Panc1 (cell line): ENCODE measurements around the gene GPR37L1. TPM values are rescaled to one million over a fixed set of nuclear protein-coding genes. Genes with fewer than 3 reads are reported as not detected.

ENCODE experiments used
- ATAC-seq: fragments of 200-7000 bp; cut with Tn5 transposase; 2 replicates; pipeline ENCODE4 v1.9.1; 2020; ENCODE audit warnings: mild to moderate bottlenecking, moderate library complexity
- BruUV-seq: library from RNA; stranded (reverse); fragments of 400-500 nt; replicated peaks from 2 replicates; lab custom pipeline; 2021; lab: Mats Ljungman, UMichigan
- CTCF ChIA-PET: fragments of 300-600 bp; sonication (Branson Sonifier 250); formaldehyde crosslinking; loops from one replicate; lab custom pipeline; 2022; ENCODE audit warnings: antibody characterized with exemption; lab: Charles Lee
- POLR2A ChIA-PET: fragments of 300-600 bp; sonication (Branson Sonifier 250); formaldehyde crosslinking; loops from one replicate; lab custom pipeline; 2022; ENCODE audit warnings: antibody characterized with exemption; lab: Charles Lee
- DNase-seq: peaks from one replicate; pipeline ENCODE4 v3.0.0-alpha.2; 2010; ENCODE audit warnings: low read depth, low spot score
- H3K27ac ChIP-seq: 2 replicates; pipeline ENCODE4 v1.5.1; 2011; ENCODE audit warnings: mild to moderate bottlenecking, low read length, inconsistent platforms
- H3K27me3 ChIP-seq: fragments of 200-500 bp; sonication (Bioruptor generic); 2 replicates; pipeline ENCODE4 v1.6.0; 2014; ENCODE audit warnings: low read length, inconsistent platforms; ENCODE audit not compliant: control insufficient read depth, insufficient read depth
- H3K36me3 ChIP-seq: fragments of 200-500 bp; sonication (Bioruptor generic); 2 replicates; pipeline ENCODE4 v1.5.1; 2014; ENCODE audit warnings: inconsistent platforms, mild to moderate bottlenecking, low read length, moderate library complexity; ENCODE audit not compliant: control insufficient read depth, insufficient read depth
- H3K4me1 ChIP-seq: 2 replicates; pipeline ENCODE4 v1.5.1; 2011; ENCODE audit warnings: inconsistent platforms, mild to moderate bottlenecking, low read length, moderate library complexity; ENCODE audit not compliant: control insufficient read depth, insufficient read depth
- H3K4me3 ChIP-seq, 2 experiments: 2 replicates each; pipeline ENCODE4 v1.5.1; 2011 to 2012; ENCODE audit warnings: low read depth in 2 of 2, low read length in 2 of 2, mild to moderate bottlenecking in 2 of 2, inconsistent platforms in 1 of 2, moderate library complexity in 1 of 2
- H3K9me3 ChIP-seq: fragments of 200-500 bp; sonication (Bioruptor generic); 2 replicates; pipeline ENCODE4 v1.5.1; 2014; ENCODE audit warnings: low read depth, mild to moderate bottlenecking, inconsistent platforms, low read length, moderate library complexity; ENCODE audit not compliant: control insufficient read depth, insufficient read depth
- POLR2AphosphoS5 ChIP-seq: IDR thresholded peaks from 2 replicates; pipeline ENCODE4 v1.6.1; 2012; ENCODE audit warnings: mild to moderate bottlenecking, low read depth, low read length, moderate library complexity
- SIN3A ChIP-seq: IDR thresholded peaks from 2 replicates; pipeline ENCODE4 v1.6.1; 2012; ENCODE audit warnings: low read depth, mild to moderate bottlenecking, low read length, moderate library complexity, borderline replicate concordance; ENCODE audit not compliant: insufficient read depth
- TCF7L2 ChIP-seq: IDR thresholded peaks from 2 replicates; pipeline ENCODE4 v1.6.1; 2011; ENCODE audit warnings: mild to moderate bottlenecking, low read depth, low read length, inconsistent platforms
- in situ Hi-C: cut with HindIII; loops from 2 replicates; pipeline ENCODE4 v1.10.0; 2016; ENCODE audit warnings: low sequenced_read_pairs, low pct_unique_long_range_greater_than_20kb
- intact Hi-C: fragments of 100-400 bp; cut with micrococcal nuclease; formaldehyde crosslinking; loops from one replicate; pipeline ENCODE4 v1.10.0; 2022; ENCODE audit not compliant: unreplicated experiment
- total RNA-seq: library from RNA; stranded (reverse); gene quantifications from one replicate; pipeline ENCODE4 v1.2.1, GENCODE V29; 2021; ENCODE audit not compliant: unreplicated experiment
- TF ChIP-seq, protein P1 (sequence below), 2 experiments: IDR thresholded peaks; 2 replicates each; pipeline ENCODE4 v1.6.1; 2011 to 2012; ENCODE audit warnings: low read depth in 2 of 2, control low read depth in 1 of 2, low read length in 1 of 2, mild to moderate bottlenecking in 1 of 2, moderate library complexity in 1 of 2; ENCODE audit not compliant: insufficient read depth in 1 of 2
- TF ChIP-seq, protein P2 (sequence below): fragments of 450-650 bp; IDR thresholded peaks from 2 replicates; pipeline ENCODE4 v1.5.1; 2017; ENCODE audit warnings: mild to moderate bottlenecking

Gene GPR37L1
- total RNA-seq, 1 experiment from 2014 or later: 0.44 TPM

DNA sequence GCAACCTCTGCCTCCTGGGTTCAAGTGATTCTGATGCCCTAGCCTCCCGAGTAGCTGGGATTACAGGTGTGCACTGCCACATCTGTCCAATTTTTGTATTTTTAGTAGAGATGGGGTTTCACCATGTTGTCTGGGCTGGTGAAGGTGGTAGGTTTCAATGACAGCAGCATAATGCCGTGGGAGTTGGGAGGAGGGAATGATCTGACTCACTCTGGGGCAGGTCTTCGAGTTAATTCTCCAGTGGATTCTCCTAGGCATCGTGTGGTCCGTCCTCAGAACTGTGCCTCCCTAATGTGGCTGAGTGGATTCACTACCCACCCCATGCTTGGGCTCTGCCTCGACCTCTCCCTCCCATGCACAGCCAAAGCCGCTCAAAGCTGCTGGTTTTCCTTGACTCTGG, 1.7 kb upstream of the GPR37L1 start:
- POLR2A ChIA-PET: interaction anchor here (0.7 kb wide), 1 partner anchor 539 kb away, joined by 9 read pairs; no protein-coding TSS in a partner anchor
- DNase-seq (no peak), ATAC-seq (no peak)
- intact Hi-C loops (loop anchor here (5.0 kb wide), 1 partner anchor 224 kb away; no protein-coding TSS in a partner anchor), in situ Hi-C loops (no loop called here)
- TF ChIP-seq POLR2AphosphoS5 (no peak), TCF7L2 (no peak), SIN3A (no peak)
- TF ChIP-seq, protein P1, sequence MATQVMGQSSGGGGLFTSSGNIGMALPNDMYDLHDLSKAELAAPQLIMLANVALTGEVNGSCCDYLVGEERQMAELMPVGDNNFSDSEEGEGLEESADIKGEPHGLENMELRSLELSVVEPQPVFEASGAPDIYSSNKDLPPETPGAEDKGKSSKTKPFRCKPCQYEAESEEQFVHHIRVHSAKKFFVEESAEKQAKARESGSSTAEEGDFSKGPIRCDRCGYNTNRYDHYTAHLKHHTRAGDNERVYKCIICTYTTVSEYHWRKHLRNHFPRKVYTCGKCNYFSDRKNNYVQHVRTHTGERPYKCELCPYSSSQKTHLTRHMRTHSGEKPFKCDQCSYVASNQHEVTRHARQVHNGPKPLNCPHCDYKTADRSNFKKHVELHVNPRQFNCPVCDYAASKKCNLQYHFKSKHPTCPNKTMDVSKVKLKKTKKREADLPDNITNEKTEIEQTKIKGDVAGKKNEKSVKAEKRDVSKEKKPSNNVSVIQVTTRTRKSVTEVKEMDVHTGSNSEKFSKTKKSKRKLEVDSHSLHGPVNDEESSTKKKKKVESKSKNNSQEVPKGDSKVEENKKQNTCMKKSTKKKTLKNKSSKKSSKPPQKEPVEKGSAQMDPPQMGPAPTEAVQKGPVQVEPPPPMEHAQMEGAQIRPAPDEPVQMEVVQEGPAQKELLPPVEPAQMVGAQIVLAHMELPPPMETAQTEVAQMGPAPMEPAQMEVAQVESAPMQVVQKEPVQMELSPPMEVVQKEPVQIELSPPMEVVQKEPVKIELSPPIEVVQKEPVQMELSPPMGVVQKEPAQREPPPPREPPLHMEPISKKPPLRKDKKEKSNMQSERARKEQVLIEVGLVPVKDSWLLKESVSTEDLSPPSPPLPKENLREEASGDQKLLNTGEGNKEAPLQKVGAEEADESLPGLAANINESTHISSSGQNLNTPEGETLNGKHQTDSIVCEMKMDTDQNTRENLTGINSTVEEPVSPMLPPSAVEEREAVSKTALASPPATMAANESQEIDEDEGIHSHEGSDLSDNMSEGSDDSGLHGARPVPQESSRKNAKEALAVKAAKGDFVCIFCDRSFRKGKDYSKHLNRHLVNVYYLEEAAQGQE (IDR thresholded peaks at IDR 0.05; ENCODE audit: insufficient read depth in 1 of 2, low read depth in 2 of 2, low read length in 1 of 2): no peak
- TF ChIP-seq, protein P2, sequence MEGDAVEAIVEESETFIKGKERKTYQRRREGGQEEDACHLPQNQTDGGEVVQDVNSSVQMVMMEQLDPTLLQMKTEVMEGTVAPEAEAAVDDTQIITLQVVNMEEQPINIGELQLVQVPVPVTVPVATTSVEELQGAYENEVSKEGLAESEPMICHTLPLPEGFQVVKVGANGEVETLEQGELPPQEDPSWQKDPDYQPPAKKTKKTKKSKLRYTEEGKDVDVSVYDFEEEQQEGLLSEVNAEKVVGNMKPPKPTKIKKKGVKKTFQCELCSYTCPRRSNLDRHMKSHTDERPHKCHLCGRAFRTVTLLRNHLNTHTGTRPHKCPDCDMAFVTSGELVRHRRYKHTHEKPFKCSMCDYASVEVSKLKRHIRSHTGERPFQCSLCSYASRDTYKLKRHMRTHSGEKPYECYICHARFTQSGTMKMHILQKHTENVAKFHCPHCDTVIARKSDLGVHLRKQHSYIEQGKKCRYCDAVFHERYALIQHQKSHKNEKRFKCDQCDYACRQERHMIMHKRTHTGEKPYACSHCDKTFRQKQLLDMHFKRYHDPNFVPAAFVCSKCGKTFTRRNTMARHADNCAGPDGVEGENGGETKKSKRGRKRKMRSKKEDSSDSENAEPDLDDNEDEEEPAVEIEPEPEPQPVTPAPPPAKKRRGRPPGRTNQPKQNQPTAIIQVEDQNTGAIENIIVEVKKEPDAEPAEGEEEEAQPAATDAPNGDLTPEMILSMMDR: no peak
- CTCF ChIA-PET: interaction anchor here (0.8 to 1.3 kb wide), 3 partner anchors 15 to 121 kb away, joined by 3 to 8 read pairs (median 5); no protein-coding TSS in a partner anchor
- BruUV-seq: no TSS peak
- no peak overlapping the region for H3K4me3 ChIP-seq
- H3K4me1 ChIP-seq: peaks cover 12% of the 10 kb centered on the region
- no peaks in the 10 kb centered on the region for H3K36me3 ChIP-seq
- H3K27ac ChIP-seq: no peak overlapping the region
- H3K9me3 ChIP-seq: no peaks in the 10 kb centered on the region
- H3K27me3 ChIP-seq: no peaks in the 10 kb centered on the region

DNA sequence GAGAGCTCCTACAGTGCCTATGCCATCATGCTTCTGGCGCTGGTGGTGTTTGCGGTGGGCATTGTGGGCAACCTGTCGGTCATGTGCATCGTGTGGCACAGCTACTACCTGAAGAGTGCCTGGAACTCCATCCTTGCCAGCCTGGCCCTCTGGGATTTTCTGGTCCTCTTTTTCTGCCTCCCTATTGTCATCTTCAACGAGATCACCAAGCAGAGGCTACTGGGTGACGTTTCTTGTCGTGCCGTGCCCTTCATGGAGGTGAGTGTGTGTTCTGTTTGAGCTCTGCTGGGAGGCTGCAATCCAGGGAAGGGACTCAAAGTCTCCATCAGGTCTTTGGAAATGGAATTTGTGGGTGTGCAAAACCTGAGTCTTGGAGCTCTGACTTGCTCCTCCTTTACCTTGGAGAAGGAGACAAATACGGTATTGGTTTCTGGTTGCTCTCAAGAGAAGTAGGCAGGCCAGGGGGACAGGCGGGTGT, 658 bp downstream of the GPR37L1 start:
- DNase-seq (no peak), ATAC-seq (no peak)
- Histone ChIP-seq H3K4me1 (peaks cover 12% of the 10 kb centered on the region), H3K4me3 (no peak overlapping the region), H3K9me3 (no peaks in the 10 kb centered on the region), H3K27me3 (no peaks in the 10 kb centered on the region), H3K27ac (no peak overlapping the region), H3K36me3 (no peaks in the 10 kb centered on the region)
- intact Hi-C loops: loop anchor here (5.0 kb wide), 1 partner anchor 226 kb away; no protein-coding TSS in a partner anchor
- ChIA-PET POLR2A (no interaction called here), CTCF (interaction anchor here (1.6 kb wide), 1 partner anchor 12 kb away, joined by 5 read pairs; no protein-coding TSS in a partner anchor)
- no TSS peak for BruUV-seq
- in situ Hi-C loops: no loop called here
- TF ChIP-seq, protein P2: no peak
- TF ChIP-seq POLR2AphosphoS5 (no peak), TCF7L2 (no peak), SIN3A (no peak)
- TF ChIP-seq, protein P1 (IDR thresholded peaks at IDR 0.05; ENCODE audit: insufficient read depth in 1 of 2, low read depth in 2 of 2, low read length in 1 of 2): no peak
